IPS-18c (cell line): ENCODE data around the gene TMEM134.
"Not testable (repeated sequence)": the region's sequence is repeated elsewhere in the genome, so short reads cannot be mapped to it uniquely, and the experiment has no call there.

Experiments
- H3K4me3 ChIP-seq: 2 replicates; pipeline ENCODE4 v1.7.0; 2013; ENCODE audit warnings: low read depth, mild to moderate bottlenecking, low read length, moderate library complexity; ENCODE audit not compliant: insufficient read depth
- H3K9me3 ChIP-seq: one replicate; pipeline ENCODE4 v1.6.1; 2013; ENCODE audit warnings: mild to moderate bottlenecking, low read length, moderate library complexity; ENCODE audit not compliant: control insufficient read depth, insufficient read depth

The TMEM134 gene, protein sequence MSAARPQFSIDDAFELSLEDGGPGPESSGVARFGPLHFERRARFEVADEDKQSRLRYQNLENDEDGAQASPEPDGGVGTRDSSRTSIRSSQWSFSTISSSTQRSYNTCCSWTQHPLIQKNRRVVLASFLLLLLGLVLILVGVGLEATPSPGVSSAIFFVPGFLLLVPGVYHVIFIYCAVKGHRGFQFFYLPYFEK

GRCh38 chr11:67468759-67469507, at the start of gene TMEM134:
Gene TMEM134, minus strand, starts transcription at chr11:67469251. Its CDS starts 59 bp downstream, at chr11:67469192.
- Histone ChIP-seq H3K4me3 (peak within 1 kb of the TSS; percentile 81), H3K9me3 (no peaks in the 10 kb centered on the region)

- H3K9me3 ChIP-seq = no peaks in the 10 kb centered on the region
- no peak overlapping the region for H3K4me3 ChIP-seq
These were observed 48.9 kb upstream of the TMEM134 start for GRCh38 chr11:67517784-67518552.

- Histone ChIP-seq H3K9me3 (no peaks in the 10 kb centered on the region), H3K4me3 (no peak overlapping the region)
These were observed 47.8 kb upstream of the TMEM134 start for GRCh38 chr11:67516806-67517205.

GRCh38 chr11:67514116-67514515, 45.1 kb upstream of the TMEM134 start:
- Histone ChIP-seq H3K9me3 (no peaks in the 10 kb centered on the region), H3K4me3 (no peak overlapping the region)

DNA sequence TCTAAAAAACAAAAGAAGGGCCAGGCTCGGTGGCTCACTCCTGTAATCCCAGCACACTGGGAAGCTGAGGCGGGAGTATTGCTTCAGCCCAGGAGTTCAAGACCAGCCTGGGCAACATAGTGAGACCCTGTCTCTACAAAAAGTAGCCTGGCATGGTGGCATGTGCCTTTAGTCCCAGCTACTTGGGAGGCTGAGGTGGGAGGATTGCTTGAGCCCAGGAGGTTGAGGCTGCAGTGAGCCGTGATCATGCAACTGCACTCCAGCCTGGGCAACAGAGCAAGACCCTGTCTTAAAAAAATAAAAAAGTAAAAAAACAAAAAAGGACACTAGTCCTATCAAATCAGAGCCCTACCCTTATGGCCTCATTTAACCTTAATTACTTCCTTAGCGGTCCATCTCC, 42.5 kb upstream of the TMEM134 start:
- not testable (repeated sequence) for H3K4me3 ChIP-seq, H3K9me3 ChIP-seq

GRCh38 chr11:67510023-67510345, 40.9 kb upstream of the TMEM134 start:
- no peak overlapping the region for H3K4me3 ChIP-seq
- H3K9me3 ChIP-seq = no peaks in the 10 kb centered on the region

DNA sequence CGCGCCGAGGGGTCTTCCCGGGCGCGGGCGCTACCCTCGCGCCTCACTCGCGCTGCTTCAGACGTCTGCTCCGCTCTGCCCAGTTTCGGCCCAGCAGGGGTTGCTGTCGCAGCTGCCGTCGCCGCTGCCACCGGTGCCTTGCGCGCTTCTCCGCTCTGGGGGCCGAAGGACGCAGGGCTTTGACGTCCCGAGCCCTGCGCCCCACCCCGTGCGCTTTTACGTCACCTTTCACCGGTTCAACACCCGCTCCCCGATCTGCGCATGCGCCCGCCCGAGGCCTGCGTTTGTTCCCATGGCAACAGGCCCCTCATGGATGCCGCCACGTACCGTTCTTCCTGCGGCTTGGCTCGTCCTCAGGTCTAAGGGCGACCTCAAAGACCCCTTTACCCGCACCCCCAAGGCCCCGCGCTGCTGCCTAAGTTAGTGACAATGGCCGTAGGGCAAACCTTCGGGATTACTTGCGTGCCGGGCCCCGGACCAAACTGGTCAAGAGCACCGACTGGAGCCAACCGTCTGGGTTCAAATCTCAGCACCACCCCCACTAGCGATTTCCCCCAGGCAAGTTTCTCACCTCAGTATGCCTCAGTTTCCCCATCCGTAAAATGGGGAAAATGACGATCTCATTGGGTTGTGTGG, 39.6 kb upstream of the TMEM134 start:
- Histone ChIP-seq H3K4me3 (peak overlapping the region; percentile 92), H3K9me3 (no peaks in the 10 kb centered on the region)

DNA sequence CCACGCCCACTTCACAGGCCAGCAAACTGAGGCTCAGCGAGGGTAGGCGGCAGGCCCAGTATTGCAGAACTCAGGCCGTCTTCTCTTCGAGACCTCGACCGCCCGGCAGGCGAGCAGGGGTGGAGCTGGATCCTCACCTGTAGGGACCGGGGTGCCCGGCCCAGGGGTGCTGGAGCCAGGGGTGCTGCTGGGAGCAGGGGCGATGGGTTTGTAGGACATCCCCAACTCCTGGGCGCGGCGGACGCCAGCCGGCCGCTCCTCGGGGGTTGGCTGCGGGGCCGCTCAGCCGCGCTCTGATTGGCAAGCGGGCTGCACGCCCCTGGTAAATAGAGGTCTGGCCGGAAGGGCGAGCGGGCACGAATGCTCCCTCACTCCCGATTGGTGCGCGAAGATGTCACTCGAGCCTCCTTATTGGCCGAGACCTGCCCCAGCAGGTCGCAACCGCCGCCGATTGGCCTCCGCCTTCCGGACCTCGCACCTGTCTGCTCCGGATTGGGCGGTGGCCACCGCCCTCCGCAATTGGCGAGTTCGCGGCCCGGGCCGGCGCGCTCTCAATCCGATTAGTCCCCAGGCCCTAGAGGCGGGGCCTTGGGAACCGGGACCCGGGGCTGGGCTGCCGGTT, 38.9 kb upstream of the TMEM134 start, which contains the start of gene CDK2AP2:
CDK2AP2 (minus strand) TSS at position 299 of the 622 bp plus-strand sequence; CDS start at position 219, 80 bp downstream.
- H3K4me3 ChIP-seq = peak within 1 kb of the TSS; percentile 92
- no peaks in the 10 kb centered on the region for H3K9me3 ChIP-seq

DNA sequence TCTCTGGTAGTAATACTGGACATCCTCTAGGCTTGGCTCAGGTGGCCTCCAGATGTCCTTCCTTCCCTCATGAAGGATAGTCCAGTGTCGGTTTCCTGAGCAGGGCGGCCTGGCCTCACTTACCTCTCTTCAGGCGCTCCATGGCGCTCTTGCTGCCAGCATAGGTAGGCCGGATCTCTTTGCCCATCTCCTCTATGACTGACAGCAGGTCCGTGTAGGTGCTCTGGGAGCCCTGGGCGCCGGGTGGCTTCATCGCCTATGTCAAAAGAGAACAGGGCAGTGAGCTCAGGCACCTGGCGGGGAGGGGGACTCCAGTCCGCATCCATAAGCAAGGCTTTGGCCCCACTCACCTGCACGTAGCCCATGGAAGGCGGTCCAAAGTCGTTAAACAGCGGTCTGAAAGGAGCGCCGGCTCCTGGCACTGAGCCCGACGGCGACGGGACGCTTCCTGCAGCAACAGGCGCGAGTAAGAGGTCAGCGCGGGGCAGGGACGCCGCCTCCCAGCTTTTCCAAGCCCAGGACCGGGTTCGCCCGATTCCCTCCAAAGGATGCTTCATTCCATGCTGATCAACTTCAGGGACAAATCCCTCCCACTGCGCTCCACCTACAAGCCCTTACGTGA, 38.3 kb upstream of the TMEM134 start:
- H3K4me3 ChIP-seq = peak overlapping the region; percentile 90

GRCh38 chr11:67506426-67507051, 37.5 kb upstream of the TMEM134 start:
- Histone ChIP-seq H3K9me3 (no peaks in the 10 kb centered on the region), H3K4me3 (no peak overlapping the region)

More for the DNA sequence above, 38.3 kb upstream of the TMEM134 start:
- H3K9me3 ChIP-seq = no peaks in the 10 kb centered on the region

DNA sequence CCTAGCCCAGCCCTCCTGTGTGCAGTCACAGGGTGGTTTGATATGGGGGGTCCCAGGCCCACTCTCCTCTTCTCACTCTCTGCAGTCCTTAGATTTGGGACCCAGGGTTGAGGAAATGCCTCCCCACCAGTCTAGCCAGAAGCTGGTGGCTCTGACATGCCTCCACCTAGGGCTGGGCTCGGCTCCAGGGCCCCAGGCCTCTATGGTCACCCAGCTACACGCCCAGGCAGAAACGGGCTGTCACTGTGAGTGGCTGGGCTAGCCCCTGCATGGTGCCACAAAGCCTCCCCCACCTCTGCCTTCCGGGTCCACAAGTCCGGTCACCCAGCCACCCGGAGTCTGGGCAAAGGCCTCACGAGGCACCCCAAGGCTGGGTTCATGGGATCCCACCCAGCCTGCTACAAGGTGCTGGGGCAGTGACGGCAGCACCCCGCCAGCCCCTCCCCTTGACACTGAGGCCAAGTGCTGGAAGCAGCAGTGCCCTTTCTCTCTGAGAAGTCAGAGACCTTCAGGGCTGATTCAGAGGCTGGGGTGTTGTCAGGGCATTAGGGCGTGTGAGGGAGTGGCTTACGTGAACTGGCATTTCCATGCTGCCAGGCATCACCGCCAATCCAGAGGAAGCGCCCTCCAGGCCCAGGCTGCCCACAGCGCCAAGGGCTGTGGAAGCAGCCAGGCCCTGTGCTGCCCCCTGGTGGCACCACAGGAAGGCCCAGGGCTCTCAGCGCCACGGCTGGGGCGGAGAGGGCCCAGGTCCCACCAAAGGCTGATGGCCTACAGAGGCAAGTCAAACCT, 36.8 kb upstream of the TMEM134 start:
- no peaks in the 10 kb centered on the region for H3K9me3 ChIP-seq
- H3K4me3 ChIP-seq = no peak overlapping the region

DNA sequence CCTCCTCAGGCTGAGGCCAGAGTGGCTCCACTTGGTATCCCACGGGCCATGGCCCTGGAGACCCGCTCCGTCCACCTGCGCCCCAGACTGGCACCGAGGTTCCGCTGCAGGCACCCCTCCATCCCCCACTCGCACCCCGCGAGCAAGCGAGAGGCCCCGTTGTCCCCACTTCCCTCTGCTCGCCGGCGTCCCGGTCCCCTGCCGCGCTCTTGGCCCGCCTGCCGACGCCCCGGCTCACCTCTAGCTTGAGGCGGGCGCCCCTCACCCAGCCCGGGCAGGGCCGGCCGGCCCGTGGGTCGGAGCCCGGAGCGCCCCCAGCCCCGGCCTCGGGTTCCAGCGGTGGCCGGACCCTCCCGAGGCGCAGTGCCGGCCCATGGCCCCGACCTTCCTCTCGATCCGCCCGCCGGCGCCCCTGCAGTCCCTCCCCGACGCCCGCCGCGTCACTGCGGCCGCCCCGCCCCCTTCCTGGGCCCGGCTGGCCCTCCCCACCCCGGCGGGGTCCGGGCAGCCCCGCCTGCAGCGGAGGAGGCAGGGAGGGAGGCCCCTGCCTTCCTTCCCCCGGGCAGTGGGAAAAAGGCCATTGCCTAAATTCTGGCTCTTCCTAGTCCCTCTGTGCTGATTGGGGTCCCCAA, 36.0 kb upstream of the TMEM134 start, which contains the start of gene PITPNM1:
PITPNM1 (minus strand) TSS at position 414 of the 632 bp plus-strand sequence. CDS start 1,183 bp downstream, outside the sequence.
- Histone ChIP-seq H3K9me3 (no peaks in the 10 kb centered on the region), H3K4me3 (peak within 1 kb of the TSS; percentile 84)

- Histone ChIP-seq H3K9me3 (no peaks in the 10 kb centered on the region), H3K4me3 (peak overlapping the region; percentile 84)
These were observed 35.2 kb upstream of the TMEM134 start for GRCh38 chr11:67504005-67504949.
